Measurements from ENCODE around the gene NCAM2.

NCAM2 gene

GRCh38 chr21:21216047-21216446 lies 217.8 kb downstream of the NCAM2 start:
- no peak for DNase-seq (ENCODE audit: low read depth)

- no peak for DNase-seq (ENCODE audit: low read depth)
Measured at GRCh38 chr21:21226472-21226871, 228.3 kb downstream of the NCAM2 start.

- DNase-seq (ENCODE audit: low read depth), result no peak
Measured at GRCh38 chr21:21230672-21231071, 232.5 kb downstream of the NCAM2 start.

- no peak for DNase-seq (ENCODE audit: low read depth)
Measured at GRCh38 chr21:21231913-21232312, 233.7 kb downstream of the NCAM2 start.

GRCh38 chr21:21232320-21232719 lies 234.1 kb downstream of the NCAM2 start:
- no peak for DNase-seq (ENCODE audit: low read depth)

GRCh38 chr21:21233051-21233450 lies 234.8 kb downstream of the NCAM2 start:
- DNase-seq (ENCODE audit: low read depth), result no peak

GRCh38 chr21:21236996-21237395 lies 238.8 kb downstream of the NCAM2 start:
- no peak for DNase-seq (ENCODE audit: low read depth)

- DNase-seq (ENCODE audit: low read depth), result no peak
Measured at GRCh38 chr21:21238629-21239400, 240.6 kb downstream of the NCAM2 start.

GRCh38 chr21:21241391-21241790 lies 243.2 kb downstream of the NCAM2 start:
- DNase-seq (ENCODE audit: low read depth), result no peak

GRCh38 chr21:21246007-21246406 lies 247.8 kb downstream of the NCAM2 start:
- DNase-seq (ENCODE audit: low read depth), result no peak

- DNase-seq (ENCODE audit: low read depth), result no peak
Measured at GRCh38 chr21:21247424-21247823, 249.2 kb downstream of the NCAM2 start.

- DNase-seq (ENCODE audit: low read depth), result no peak
Measured at GRCh38 chr21:21262048-21262447, 263.8 kb downstream of the NCAM2 start.

- DNase-seq (ENCODE audit: low read depth), result no peak
Measured at GRCh38 chr21:21268061-21268471, 269.9 kb downstream of the NCAM2 start.

- no peak for DNase-seq (ENCODE audit: low read depth)
Measured at GRCh38 chr21:21268885-21269284, 270.7 kb downstream of the NCAM2 start.

GRCh38 chr21:21279193-21279901 lies 281.1 kb downstream of the NCAM2 start:
- DNase-seq (ENCODE audit: low read depth), result no peak

- DNase-seq (ENCODE audit: low read depth), result no peak
Measured at GRCh38 chr21:21283810-21284209, 285.6 kb downstream of the NCAM2 start.

- no peak for DNase-seq (ENCODE audit: low read depth)
Measured at GRCh38 chr21:21286170-21286798, 288.1 kb downstream of the NCAM2 start.

- DNase-seq (ENCODE audit: low read depth), result no peak
Measured at GRCh38 chr21:21290751-21291150, 292.5 kb downstream of the NCAM2 start.

- no peak for DNase-seq (ENCODE audit: low read depth)
Measured at GRCh38 chr21:21291883-21292569, 293.8 kb downstream of the NCAM2 start.

GRCh38 chr21:21295303-21295702 lies 297.1 kb downstream of the NCAM2 start:
- no peak for DNase-seq (ENCODE audit: low read depth)

GRCh38 chr21:21297211-21297610 lies 299.0 kb downstream of the NCAM2 start:
- no peak for DNase-seq (ENCODE audit: low read depth)

GRCh38 chr21:21301013-21301412 lies 302.8 kb downstream of the NCAM2 start:
- DNase-seq (ENCODE audit: low read depth), result no peak

- no peak for DNase-seq (ENCODE audit: low read depth)
Measured at GRCh38 chr21:21309510-21309909, 311.3 kb downstream of the NCAM2 start.

All from activated T-helper 9 cell treated with anti-CD3 and anti-CD28 coated beads, Interleukin-2, amount 50 U/mL, for 16 hours (primary cell).